HL-60 (cell line): Measurements from ENCODE around the gene SRPX.

Experiments used
- CTCF ChIP-seq: IDR thresholded peaks from one replicate; pipeline ENCODE4 v1.5.1; 2011; ENCODE audit warnings: low read length, control low read depth, inconsistent platforms; ENCODE audit not compliant: insufficient read depth
- GABPA ChIP-seq: IDR thresholded peaks from 2 replicates; pipeline ENCODE4 v1.6.1; 2012; ENCODE audit warnings: low read depth
- POLR2AphosphoS5 ChIP-seq: IDR thresholded peaks from 2 replicates; pipeline ENCODE4 v1.6.1; 2012; ENCODE audit warnings: low read depth
- REST ChIP-seq: IDR thresholded peaks from 2 replicates; pipeline ENCODE4 v1.6.1; 2012; ENCODE audit warnings: low read depth; ENCODE audit not compliant: insufficient replicate concordance
- SPI1 ChIP-seq: IDR thresholded peaks from 2 replicates; pipeline ENCODE4 v1.6.1; 2012; ENCODE audit warnings: low read depth, mild to moderate bottlenecking, borderline replicate concordance

- no peak for TF ChIP-seq CTCF
- TF ChIP-seq SPI1: no peak
- no peak for TF ChIP-seq POLR2AphosphoS5
- no peak for TF ChIP-seq GABPA
- no peak for TF ChIP-seq REST
These were observed 50.1 kb downstream of the SRPX start for GRCh38 chrX:38170556-38170955.
